Tibial nerve (tissue), 3 donors: ENCODE measurements around the gene TTC28.

Experiments
- CTCF ChIP-seq, 5 experiments: fragments of 200-600 bp in 3 of 5; fragments of 450-650 bp in 2 of 5; sonication (generic) in 3 of 5; IDR thresholded peaks; one replicate each; pipeline ENCODE4 v1.5.1; 2016 to 2019; ENCODE audit warnings: antibody characterized with exemption in 5 of 5, mild to moderate bottlenecking in 3 of 5, moderate library complexity in 2 of 5
- POLR2A ChIP-seq, 2 donors: fragments of 450-650 bp; IDR thresholded peaks; one replicate each; pipeline ENCODE4 v1.6.1; 2017; ENCODE audit warnings: antibody characterized with exemption in 2 of 2, mild to moderate bottlenecking in 2 of 2, moderate library complexity in 2 of 2

GRCh38 chr22:28506150-28506535, 173.5 kb downstream of the TTC28 start:
- TF ChIP-seq CTCF (IDR thresholded peaks at IDR 0.05) (no peak), POLR2A (IDR thresholded peaks at IDR 0.05) (no peak)
